ENCODE results near the gene RRAS. TPM values are rescaled to one million over a fixed set of nuclear protein-coding genes. Genes with fewer than 3 reads are reported as not detected.

Gene RRAS
- total RNA-seq, 1 experiment from 2014 or later: 70.4 TPM

DNA sequence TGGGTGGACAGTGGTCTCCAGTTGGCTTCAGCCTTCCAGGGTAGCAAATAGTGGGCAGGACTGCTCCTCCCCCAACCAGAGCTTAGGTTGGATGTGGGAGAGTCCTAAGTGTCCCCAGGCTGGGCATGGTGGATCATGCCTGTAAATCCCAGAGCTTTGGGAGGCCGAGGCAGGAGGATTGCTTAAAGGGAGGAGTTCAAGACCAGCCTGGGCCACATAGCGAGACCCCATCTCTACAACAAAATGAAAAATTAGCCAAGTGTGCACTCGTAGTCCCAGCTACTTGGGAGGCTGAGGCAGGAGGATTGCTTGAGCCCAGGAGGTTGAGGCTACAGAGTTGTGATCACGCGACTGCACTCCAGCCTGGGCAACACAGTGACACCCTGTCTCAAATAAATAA lies 7.4 kb downstream of the RRAS start:
- TF ChIP-seq, protein P1, sequence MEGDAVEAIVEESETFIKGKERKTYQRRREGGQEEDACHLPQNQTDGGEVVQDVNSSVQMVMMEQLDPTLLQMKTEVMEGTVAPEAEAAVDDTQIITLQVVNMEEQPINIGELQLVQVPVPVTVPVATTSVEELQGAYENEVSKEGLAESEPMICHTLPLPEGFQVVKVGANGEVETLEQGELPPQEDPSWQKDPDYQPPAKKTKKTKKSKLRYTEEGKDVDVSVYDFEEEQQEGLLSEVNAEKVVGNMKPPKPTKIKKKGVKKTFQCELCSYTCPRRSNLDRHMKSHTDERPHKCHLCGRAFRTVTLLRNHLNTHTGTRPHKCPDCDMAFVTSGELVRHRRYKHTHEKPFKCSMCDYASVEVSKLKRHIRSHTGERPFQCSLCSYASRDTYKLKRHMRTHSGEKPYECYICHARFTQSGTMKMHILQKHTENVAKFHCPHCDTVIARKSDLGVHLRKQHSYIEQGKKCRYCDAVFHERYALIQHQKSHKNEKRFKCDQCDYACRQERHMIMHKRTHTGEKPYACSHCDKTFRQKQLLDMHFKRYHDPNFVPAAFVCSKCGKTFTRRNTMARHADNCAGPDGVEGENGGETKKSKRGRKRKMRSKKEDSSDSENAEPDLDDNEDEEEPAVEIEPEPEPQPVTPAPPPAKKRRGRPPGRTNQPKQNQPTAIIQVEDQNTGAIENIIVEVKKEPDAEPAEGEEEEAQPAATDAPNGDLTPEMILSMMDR (IDR thresholded peaks at IDR 0.05; ENCODE audit: unreplicated experiment): no peak
- no TSS peak for BruUV-seq (replicated peaks)
- H3K27ac Mint-ChIP-seq (ENCODE audit: unreplicated experiment): no peak overlapping the region
- no peak overlapping the region for H3K4me3 Mint-ChIP-seq (ENCODE audit: low read depth, unreplicated experiment)
- peaks cover 72% of the 10 kb centered on the region for H3K36me3 Mint-ChIP-seq (ENCODE audit: insufficient read depth, unreplicated experiment)
- DNase-seq: no peak
- CTCF ChIA-PET: no interaction called here
- intact Hi-C loops (cut with micrococcal nuclease; ENCODE audit: unreplicated experiment): no loop called here
- peaks cover 3% of the 10 kb centered on the region for H3K4me1 Mint-ChIP-seq (ENCODE audit: low read depth, unreplicated experiment)
- no peaks in the 10 kb centered on the region for H3K9me3 Mint-ChIP-seq (ENCODE audit: low read depth, unreplicated experiment)
- H3K27me3 Mint-ChIP-seq (ENCODE audit: unreplicated experiment): no peaks in the 10 kb centered on the region

DNA sequence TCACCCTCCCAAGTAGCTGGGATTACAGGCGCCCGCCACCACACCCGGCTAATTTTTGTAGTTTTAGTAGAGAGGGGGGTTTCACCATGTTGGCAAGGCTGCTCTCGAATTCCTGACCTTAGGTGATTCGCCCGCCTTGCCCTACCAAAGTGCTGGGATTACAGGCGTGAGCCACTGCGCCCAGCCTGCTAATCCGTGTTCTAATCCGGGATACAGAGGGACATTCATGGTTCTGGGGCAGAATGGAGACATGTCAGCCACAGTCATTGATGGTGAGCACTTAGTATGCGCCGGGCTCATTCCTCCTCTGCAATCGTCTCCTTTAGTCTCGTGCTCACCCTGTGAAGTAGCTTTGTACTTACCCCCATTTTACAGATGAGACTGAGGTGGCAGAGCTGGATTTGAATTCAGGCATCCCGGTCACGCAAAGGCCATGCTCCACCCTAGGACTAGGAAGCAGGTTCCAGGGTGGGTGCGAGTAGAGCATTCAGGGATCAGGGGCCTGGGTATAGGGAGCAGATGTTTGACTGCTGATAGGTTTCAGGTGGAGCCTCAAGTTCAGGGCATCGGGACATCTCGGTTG lies 8.2 kb downstream of the RRAS start:
- BruUV-seq (replicated peaks): no TSS peak
- no peak overlapping the region for H3K27ac Mint-ChIP-seq (ENCODE audit: unreplicated experiment)

DNA sequence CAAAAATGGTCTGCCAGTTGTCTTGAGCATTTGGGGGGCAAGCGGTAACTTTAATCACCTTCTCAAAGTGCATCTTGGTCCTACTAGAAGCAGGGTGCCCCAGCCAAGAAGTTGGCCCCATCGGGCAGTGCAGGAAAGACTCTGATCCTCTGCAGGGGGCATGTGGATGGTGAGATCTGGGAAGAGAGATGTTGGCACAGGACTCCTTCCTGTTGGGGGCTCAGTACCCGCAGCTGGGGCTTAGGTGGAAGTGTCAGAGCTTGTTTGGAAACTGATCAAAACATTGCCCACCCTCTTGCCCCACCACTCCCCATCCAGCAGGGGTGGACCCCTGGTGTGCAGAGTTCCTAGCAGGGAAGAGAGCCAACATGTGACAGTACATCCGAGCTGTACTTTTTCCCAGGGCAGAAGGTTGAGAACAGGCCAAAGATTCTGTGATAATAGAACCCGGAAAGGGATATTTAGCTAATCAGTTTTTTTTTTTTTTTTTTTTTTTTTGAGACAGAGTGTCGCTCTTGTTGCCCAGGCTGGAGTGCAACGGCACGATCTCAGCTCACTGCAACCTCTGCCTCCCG lies 8.8 kb downstream of the RRAS start:
- CTCF ChIA-PET: interaction anchor here (0.6 to 1.5 kb wide), 2 partner anchors 20 to 504 kb away, joined by 3 read pairs; no protein-coding TSS in a partner anchor
- Mint-ChIP-seq H3K4me3 (ENCODE audit: low read depth, unreplicated experiment) (no peak overlapping the region), H3K36me3 (ENCODE audit: insufficient read depth, unreplicated experiment) (peaks cover 67% of the 10 kb centered on the region), H3K27me3 (ENCODE audit: unreplicated experiment) (no peaks in the 10 kb centered on the region), H3K9me3 (ENCODE audit: low read depth, unreplicated experiment) (no peaks in the 10 kb centered on the region), H3K27ac (ENCODE audit: unreplicated experiment) (no peak overlapping the region), H3K4me1 (ENCODE audit: low read depth, unreplicated experiment) (no peaks in the 10 kb centered on the region)
- TF ChIP-seq, protein P1 (IDR thresholded peaks at IDR 0.05; ENCODE audit: unreplicated experiment): no peak
- DNase-seq: no peak
- TSS peak; percentile 11 for BruUV-seq (replicated peaks)
- intact Hi-C loops (cut with micrococcal nuclease; ENCODE audit: unreplicated experiment): no loop called here

More for the DNA sequence above, 8.2 kb downstream of the RRAS start:
- CTCF ChIA-PET: interaction anchor here (1.5 kb wide), 1 partner anchor 20 kb away, joined by 3 read pairs; no protein-coding TSS in a partner anchor
- no peaks in the 10 kb centered on the region for H3K4me1 Mint-ChIP-seq (ENCODE audit: low read depth, unreplicated experiment)
- no peak for DNase-seq
- intact Hi-C loops (cut with micrococcal nuclease; ENCODE audit: unreplicated experiment): no loop called here
- peaks cover 72% of the 10 kb centered on the region for H3K36me3 Mint-ChIP-seq (ENCODE audit: insufficient read depth, unreplicated experiment)
- no peaks in the 10 kb centered on the region for H3K27me3 Mint-ChIP-seq (ENCODE audit: unreplicated experiment)
- TF ChIP-seq, protein P1 (IDR thresholded peaks at IDR 0.05; ENCODE audit: unreplicated experiment): no peak
- H3K9me3 Mint-ChIP-seq (ENCODE audit: low read depth, unreplicated experiment): no peaks in the 10 kb centered on the region
- no peak overlapping the region for H3K4me3 Mint-ChIP-seq (ENCODE audit: low read depth, unreplicated experiment)

DNA sequence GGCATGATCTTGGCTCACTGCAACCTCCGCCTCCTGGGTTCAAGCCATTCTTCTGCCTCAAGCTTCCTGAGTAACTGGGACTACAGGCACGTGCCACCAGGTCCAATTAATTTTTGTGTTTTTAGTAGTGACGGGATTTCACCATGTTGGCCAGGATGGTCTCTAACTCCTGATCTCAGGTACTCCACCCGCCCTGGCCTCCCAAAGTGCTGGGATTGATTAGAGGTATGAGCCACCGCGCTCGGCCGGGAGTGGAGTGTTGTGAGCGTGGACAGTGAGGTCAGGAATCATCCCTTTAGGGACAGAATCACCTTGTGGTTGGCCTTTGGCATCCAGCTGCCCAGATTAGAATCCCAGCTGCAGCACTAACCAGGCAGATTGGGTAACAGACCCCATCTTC lies 10.3 kb downstream of the RRAS start:
- no TSS peak for BruUV-seq (replicated peaks)
- CTCF ChIA-PET: no interaction called here
- intact Hi-C loops (cut with micrococcal nuclease; ENCODE audit: unreplicated experiment): no loop called here
- Mint-ChIP-seq H3K4me1 (ENCODE audit: low read depth, unreplicated experiment) (no peaks in the 10 kb centered on the region), H3K36me3 (ENCODE audit: insufficient read depth, unreplicated experiment) (peaks cover 62% of the 10 kb centered on the region), H3K4me3 (ENCODE audit: low read depth, unreplicated experiment) (no peak overlapping the region), H3K27me3 (ENCODE audit: unreplicated experiment) (no peaks in the 10 kb centered on the region), H3K27ac (ENCODE audit: unreplicated experiment) (no peak overlapping the region), H3K9me3 (ENCODE audit: low read depth, unreplicated experiment) (no peaks in the 10 kb centered on the region)
- no peak for DNase-seq
- TF ChIP-seq, protein P1 (IDR thresholded peaks at IDR 0.05; ENCODE audit: unreplicated experiment): no peak
